ENCODE results near the gene PTBP3. TPM values are rescaled to one million over a fixed set of nuclear protein-coding genes. Genes with fewer than 3 reads are reported as not detected.
"Not testable (repeated sequence)": the region's sequence is repeated elsewhere in the genome, so short reads cannot be mapped to it uniquely, and the experiment has no call there.

PTBP3 gene
- total RNA-seq, 1 experiment from 2014 or later, result 39.9 TPM

DNA sequence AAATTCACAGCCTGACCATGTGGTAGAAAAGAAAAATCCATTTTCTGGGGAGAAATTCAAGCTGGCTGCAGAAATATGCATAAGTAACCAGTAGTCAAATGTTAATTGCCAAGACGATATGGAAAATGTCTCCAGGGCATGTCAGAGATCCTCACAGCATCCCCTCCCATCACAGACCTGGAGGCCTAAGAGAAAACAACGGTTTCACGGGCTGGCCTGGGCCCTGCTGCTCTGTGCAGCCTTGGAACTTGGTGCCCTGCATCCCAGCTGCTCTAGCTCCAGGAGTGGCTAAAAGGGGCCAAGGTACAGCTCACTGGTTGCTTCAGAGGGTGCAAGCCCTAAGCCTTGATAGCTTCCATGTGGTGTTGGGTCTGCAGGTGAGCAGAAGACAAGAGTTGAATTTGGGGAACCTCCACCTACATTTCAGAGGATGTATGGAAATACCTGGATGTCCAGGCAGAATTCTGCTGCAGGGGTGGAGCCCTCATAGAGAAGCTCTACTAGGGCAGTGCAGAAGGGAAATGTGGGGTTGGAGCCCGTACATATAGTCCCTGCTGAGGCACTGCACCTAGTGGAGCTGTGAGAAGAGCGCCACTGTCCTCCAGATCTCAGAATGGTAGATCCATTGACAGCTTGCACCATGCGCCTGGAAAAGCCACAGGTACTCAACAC is 49.7 kb downstream of the PTBP3 start:
- no peak for DNase-seq (ENCODE audit: low spot score)
- in situ Hi-C loops (cut with HindIII; ENCODE audit: low sequenced_read_pairs), result no loop called here

DNA sequence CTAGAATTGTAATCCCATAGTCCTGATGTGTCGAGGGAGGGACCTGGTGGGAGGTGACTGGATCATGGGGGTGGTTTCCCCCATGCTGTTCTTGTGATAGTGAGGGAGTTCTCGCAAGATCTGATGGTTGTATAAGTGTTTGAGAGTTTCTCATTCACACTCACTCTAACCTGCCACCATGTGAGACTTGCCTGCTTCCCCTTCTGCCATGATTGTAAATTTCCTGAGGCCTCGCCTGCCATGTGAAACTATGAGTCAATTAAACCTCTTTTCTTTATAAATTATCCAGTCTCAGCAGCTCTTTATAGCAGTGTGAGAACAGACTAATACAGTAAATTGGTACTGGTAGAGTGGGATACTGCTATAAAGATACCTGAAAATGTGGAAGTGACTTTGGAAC is 50.6 kb downstream of the PTBP3 start:
- DNase-seq (ENCODE audit: low spot score); in situ Hi-C loops (cut with HindIII; ENCODE audit: low sequenced_read_pairs): not testable (repeated sequence)

DNA sequence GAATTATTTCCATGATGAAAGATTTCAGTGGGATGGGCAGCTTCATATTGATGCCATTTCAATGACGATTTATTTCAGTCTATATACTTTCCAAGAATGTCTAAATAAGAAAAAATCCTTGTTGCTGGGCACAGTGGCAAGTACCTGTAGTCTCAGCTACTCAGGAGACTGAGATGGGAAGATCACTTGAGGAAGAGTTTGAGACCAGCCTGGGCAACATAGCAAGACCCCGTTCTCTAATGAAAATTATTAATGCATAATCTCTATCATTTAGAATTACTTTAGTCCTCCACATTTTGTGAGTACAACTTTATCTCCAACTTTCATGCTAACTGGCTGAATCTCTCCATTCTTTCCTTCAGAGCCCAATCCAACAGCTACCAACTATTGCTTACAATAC is 52.5 kb downstream of the PTBP3 start:
- DNase-seq (ENCODE audit: low spot score), result no peak
- in situ Hi-C loops (cut with HindIII; ENCODE audit: low sequenced_read_pairs), result no loop called here

DNA sequence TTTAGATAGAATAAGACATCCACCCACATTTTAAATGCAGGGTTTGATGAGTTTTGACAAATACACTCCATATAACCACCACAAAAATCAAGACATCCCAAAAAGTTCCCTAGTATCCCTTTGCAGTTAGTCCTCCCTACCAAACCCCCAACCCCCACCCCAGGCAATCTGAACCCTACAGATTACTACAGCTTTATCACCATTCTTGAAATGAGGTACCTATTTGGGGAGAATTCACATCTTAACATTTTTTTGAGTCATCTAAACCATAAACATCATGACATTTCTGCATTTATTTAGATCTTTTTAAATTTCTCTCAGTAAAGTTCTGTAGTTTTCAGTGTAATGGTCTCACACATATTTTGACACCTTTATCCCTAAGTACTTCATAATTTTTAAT is 53.9 kb downstream of the PTBP3 start:
- in situ Hi-C loops (cut with HindIII; ENCODE audit: low sequenced_read_pairs), result no loop called here
- no peak for DNase-seq (ENCODE audit: low spot score)

DNA sequence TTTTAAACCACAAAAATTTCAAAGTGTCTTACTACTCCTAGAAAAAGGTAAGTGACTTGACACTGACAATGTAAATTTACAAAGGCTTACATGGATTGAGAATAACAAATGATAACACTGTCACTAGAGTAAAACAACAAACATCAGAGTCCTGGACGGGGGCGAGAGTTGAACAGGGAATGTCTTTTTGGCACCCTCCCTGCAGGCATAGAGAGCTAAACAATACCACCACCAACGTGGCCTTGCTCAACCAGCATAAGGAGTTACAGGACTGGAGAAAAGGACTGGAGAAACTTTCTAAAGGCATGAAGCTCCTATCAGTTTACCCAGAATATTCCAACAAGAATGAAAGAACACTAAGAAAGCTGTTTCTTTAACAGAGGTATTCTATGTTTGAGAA is 55.3 kb downstream of the PTBP3 start:
- no peak for DNase-seq (ENCODE audit: low spot score)
- in situ Hi-C loops (cut with HindIII; ENCODE audit: low sequenced_read_pairs), result no loop called here

DNA sequence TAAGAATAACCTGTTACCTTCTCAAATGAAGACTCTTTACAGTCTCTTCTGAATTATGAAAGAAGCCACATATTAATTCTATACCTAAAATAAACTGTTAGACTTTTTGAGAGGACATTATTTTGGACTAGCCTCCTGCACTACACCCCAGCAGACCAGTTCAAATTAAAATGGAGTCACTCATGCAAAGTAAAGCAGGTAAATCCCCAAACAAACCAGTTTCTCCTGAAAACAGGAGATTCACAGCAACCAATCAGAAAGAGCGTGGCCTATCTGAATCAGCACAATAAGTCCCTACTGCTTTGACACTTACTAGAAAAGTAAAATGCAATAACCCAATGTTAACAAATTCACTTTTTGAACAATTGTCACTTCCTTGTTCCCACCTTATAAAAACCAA is 58.8 kb downstream of the PTBP3 start:
- no peak for DNase-seq (ENCODE audit: low spot score)
- in situ Hi-C loops (cut with HindIII; ENCODE audit: low sequenced_read_pairs), result no loop called here

DNA sequence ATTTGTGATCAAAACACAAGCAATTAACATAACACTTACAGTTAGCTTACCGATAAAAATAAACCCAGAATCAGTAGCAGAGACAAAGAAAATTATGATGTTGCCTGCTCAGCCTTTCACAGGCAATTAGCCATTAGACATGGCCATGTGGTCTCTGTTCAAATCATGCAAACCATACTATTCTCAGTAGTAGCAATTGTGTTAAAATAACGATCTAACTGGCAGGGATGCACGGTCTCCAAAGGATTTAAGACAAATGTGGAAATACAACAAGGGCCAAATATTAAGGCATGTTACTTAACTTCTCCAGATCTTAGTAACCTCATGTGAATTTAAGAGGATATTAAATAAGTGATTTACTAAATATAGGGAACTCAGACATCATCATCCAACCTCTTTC is 59.5 kb downstream of the PTBP3 start:
- DNase-seq (ENCODE audit: low spot score), result no peak
- in situ Hi-C loops (cut with HindIII; ENCODE audit: low sequenced_read_pairs), result no loop called here

DNA sequence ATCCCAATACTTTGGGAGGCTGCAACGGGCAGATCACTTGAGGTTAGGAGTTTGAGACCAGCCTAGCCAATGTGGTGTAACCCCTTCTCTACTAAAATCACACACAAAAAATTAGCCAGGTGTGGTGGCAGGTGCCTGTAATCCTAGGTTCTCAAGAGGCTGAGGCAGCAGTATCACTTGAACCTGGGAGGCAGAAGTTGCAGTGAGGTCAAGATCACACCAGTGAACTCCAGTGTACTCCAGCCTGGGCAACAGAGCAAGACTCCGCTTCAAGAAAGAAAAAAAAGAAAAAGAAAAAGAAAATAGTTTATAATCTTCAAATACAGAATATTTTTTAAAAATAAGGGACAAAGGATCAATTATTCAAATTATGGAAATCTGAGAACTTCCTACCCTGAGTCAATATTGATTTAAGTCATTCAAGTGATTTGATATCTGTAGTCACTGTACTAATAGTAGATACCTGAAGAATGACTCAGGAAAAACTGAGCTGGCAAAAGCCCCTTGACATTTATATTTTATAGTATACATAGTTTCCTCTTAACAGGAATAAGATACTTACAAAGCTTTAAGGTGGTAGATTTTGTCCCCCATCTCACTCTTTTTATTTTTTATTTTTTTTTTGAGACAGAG is 61.8 kb downstream of the PTBP3 start:
- in situ Hi-C loops (cut with HindIII; ENCODE audit: low sequenced_read_pairs), result no loop called here
- no peak for DNase-seq (ENCODE audit: low spot score)

DNA sequence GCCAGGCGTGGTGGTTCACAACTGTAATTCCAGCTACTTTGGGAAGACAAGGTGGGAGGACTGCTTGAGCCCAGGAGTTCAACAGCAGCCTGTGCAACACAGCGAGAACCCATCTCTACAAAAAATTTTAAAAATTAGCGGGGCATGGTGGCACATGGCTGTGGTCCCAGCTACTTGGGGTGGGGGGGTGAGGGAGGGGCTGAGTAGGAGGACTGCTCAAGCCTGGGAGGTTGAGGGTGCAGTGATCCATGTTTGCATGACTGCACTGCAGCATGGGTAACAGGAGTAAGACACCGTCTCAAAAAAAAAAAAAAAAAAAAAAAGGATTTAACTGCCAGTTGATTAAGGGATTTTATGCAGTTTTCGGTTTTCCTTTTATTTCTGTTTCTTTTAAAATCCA is 65.0 kb downstream of the PTBP3 start:
- in situ Hi-C loops (cut with HindIII; ENCODE audit: low sequenced_read_pairs), result no loop called here
- no peak for DNase-seq (ENCODE audit: low spot score)

DNA sequence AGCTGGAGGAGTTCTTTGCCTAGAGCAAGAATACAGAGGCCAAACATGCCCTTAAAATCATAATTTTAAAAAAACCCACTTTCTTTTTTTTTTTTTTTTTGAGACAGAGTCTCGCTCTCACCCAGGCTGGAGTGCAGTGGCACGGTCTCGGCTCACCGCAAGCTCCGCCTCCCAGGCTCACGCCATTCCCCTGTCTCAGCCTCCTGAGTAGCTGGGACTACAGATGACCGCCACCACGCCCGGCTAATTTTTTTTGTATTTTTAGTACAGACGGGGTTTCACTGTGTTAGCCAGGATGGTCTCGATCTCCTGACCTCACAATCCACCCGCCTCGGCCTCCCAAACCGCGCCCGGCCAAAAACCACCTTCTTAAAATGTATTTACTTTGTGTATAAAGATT is 66.3 kb downstream of the PTBP3 start:
- in situ Hi-C loops (cut with HindIII; ENCODE audit: low sequenced_read_pairs); DNase-seq (ENCODE audit: low spot score): not testable (repeated sequence)

DNA sequence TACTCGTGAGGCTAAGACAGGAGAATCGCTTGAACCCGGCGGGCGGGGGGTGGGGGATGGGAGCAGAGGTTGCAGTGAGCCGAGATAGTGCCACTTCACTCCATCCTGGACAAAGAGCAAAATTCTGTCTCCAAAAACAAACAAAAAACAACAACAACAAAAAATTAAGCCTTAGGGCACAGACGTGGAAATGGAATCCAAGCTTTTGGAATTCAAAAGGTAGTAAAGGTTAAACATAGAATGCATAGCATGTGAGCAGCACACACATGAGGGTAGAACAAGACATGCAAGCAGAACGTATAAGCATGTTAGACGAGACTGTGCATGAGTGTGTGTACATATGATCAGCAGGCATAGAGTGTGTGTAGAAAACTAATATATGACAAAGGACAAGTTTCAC is 68.0 kb downstream of the PTBP3 start:
- in situ Hi-C loops (cut with HindIII; ENCODE audit: low sequenced_read_pairs), result no loop called here
- DNase-seq (ENCODE audit: low spot score), result no peak

DNA sequence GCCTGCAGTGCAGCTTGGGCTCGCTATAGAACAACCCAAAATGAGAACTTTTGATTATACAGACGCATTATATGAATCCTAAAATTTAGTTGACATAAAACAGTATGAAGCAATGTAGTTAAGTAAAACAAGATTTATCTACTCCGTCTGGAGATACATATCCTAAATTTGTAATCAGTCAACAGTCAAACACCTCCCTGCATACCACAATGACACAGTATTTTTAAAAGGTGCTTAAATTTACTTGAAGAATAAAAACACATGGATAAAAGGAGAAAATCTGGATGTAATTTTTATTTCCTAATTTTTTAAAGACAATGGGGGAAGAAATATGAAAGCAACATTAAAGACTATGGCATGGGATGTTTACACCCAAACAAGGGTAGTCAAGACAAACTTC is 70.8 kb downstream of the PTBP3 start:
- in situ Hi-C loops (cut with HindIII; ENCODE audit: low sequenced_read_pairs), result no loop called here
- DNase-seq (ENCODE audit: low spot score), result no peak

DNA sequence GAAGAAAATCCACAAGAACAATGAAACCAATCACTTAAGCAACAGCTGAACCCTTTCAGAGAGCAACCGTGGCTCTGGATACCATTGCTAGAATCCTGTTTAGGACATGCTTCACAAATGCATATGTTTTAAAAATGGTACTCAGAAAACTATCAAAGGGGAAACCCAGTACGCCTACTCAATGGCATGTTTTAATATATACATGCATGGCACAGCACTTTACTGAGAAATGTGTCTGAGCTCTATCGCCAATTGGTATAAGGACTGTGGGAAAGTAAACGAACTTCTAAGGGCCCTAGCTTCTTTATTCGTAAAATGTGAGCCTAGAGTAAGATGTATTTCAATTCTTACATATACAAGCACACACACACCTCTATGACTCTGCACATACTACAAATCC is 72.3 kb downstream of the PTBP3 start:
- in situ Hi-C loops (cut with HindIII; ENCODE audit: low sequenced_read_pairs), result no loop called here
- no peak for DNase-seq (ENCODE audit: low spot score)

DNA sequence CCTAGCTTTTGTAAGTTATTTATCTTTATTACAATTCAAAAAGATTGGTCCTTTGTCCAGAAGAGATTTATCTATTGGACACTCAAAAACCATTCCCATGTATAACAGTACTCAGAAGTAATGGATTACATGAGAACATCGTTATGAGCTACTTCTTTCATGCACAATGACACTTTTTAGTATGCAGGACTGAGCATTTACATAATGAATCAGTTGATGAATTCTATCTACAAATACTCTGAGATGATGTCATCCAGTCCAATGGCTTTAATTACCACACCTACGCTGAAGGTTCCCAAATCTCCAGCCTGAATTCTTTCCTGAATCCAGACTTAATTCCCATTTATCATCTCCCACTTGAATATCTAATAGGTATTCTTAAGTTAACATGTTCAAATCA is 75.3 kb downstream of the PTBP3 start:
- no peak for DNase-seq (ENCODE audit: low spot score)
- in situ Hi-C loops (cut with HindIII; ENCODE audit: low sequenced_read_pairs), result no loop called here

DNA sequence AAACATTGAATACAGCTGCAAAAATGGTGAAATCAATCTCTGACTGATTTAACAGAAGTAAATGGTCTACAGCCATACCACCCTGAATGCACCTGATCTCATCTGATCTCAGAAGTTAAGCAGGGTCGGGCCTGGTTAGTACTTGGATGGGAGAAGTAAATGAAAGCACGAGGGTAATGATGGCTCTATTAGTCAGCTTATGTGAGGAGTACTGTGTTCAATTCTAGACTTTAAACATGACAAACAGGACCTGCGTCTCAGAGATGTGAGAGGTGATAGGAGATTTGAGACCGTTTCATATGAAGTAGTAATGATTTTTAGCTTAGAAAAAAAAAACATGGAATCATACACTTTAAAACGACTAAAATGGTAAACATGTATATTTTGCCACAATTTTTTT is 81.2 kb downstream of the PTBP3 start:
- no peak for DNase-seq (ENCODE audit: low spot score)
- in situ Hi-C loops (cut with HindIII; ENCODE audit: low sequenced_read_pairs), result no loop called here

DNA sequence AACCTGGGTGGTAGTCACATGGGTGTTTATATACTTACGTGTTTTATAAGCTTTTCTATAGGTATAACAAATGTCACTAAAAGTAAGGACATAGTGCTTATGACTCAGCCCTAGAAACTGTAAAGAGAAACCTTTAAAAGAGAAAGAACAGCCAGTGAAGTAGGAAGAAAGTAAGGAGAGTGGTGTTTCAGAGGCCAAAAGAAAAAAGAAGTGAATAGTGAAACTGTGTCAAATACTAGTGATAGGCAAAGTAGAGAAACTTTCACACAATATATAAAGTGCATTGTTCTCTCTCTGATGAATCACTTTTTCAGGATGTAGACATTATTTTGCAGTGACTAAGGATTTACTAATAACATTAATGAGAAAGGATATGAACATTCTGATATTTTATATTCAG is 84.1 kb downstream of the PTBP3 start:
- DNase-seq (ENCODE audit: low spot score), result no peak
- in situ Hi-C loops (cut with HindIII; ENCODE audit: low sequenced_read_pairs), result no loop called here

DNA sequence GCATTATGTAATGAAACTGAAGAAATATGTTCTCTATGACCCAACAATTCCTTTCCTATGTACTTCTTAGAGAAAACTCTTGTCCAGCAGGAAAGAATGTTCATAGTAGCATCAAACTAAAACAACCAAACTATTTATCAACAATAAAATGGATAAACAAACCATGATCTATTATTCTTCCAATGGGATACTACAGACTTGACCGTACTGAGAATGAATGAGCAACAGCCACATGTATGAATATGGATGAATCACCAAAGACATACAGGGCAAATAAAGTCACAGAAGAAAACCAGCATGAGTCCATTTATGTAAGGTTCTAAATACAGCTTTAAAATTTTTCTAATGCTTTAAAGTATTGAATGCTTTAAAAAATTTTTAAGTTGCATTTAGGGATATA is 84.7 kb downstream of the PTBP3 start:
- in situ Hi-C loops (cut with HindIII; ENCODE audit: low sequenced_read_pairs), result no loop called here
- no peak for DNase-seq (ENCODE audit: low spot score)

DNA sequence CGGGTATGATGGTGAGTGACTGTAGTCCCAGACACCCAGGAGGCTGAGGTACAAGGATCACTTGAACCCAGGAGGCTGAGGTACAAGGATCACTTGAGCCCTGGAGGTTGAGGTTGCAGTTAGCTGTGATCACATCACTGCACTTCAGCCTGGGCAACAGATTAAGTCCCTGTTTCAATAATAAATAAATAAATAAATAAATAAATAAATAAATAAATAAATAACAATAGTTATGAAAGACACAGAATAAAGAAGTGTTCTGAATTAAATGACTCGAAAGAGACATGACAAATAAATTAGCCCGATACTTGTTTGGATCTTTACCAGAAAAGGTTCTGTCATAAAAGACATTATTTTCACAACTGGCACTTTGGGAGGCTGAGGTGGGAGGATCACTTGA is 86.3 kb downstream of the PTBP3 start:
- no peak for DNase-seq (ENCODE audit: low spot score)
- in situ Hi-C loops (cut with HindIII; ENCODE audit: low sequenced_read_pairs), result no loop called here

DNA sequence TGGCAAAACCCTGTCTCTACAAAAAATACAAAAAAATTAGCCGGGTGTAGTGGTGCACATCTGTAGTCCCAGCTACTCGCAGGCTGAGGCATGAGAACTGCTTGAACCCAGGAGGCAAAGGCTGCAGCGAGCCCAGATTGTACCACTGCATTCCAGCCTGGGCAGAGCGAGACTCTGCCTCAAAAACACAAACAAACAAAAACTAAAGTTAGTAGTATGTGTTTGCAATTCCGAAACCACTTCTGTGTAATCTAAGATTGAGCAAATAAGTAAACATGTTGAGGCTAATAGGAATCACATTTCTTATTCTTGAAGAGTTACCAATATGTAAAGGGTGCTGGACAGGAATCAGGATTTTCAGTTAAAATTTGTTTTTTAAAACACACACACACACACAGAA is 88.3 kb downstream of the PTBP3 start:
- in situ Hi-C loops (cut with HindIII; ENCODE audit: low sequenced_read_pairs), result no loop called here
- no peak for DNase-seq (ENCODE audit: low spot score)

DNA sequence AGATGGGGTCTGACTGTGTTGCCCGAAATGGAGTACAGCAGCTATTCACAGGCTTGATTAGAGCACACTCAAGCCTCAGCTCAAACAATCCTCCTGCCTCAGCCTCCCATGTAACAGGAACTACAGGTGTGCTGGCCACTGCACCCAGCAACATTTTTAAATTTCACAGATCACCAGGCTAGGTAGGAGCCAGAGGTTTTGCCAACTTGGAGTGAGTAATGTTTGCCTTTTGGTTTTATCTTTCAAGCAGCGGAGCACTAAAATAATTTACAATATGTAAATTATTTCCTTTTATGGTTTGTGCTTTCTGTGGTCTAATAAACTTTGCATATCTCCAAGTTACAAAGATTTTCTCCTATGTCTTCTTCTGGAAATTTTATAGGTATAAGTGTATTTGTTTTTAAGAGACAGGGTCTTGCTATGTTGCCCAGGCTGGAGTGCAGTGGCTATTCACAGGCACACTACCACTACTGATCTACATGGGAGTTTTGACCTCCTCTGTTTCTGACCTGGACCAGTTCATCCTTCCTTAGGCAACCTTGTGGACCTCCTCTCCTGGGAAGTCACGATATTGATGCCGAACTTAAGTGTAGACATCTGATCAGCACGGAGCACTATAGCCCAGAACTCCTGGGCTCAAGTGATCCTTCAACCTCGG is 91.1 kb downstream of the PTBP3 start:
- DNase-seq (ENCODE audit: low spot score), result no peak

DNA sequence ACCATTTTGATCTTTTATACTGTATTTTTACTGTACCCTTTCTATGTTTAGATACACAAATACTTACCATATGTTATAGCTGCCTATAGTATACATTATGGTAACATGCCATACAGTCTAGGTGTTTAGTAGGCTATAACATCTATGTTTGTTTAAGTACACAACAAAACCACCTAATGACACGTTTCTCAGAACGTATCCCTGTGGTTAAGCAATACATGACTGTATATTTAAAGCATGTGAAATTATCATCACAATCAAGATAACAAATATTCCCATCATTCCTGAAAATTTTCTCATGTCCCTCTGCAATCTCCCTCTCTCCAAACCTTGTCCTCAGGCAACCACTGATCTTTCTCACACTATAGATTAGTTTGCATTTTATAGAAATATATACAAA is 91.9 kb downstream of the PTBP3 start:
- no peak for DNase-seq (ENCODE audit: low spot score)
- in situ Hi-C loops (cut with HindIII; ENCODE audit: low sequenced_read_pairs), result no loop called here

More for the DNA sequence above, 91.1 kb downstream of the PTBP3 start:
- in situ Hi-C loops (cut with HindIII; ENCODE audit: low sequenced_read_pairs), result no loop called here

All from G401 (cell line).